ENCODE data around the gene CHMP3.

Gene CHMP3

GRCh38 chr2:86562922-86563649 is at the start of gene CHMP3:
Gene CHMP3, minus strand, starts transcription at chr2:86563443. Its CDS starts 95 bp downstream, at chr2:86563348.
- H4K20me1 ChIP-seq (ENCODE audit: insufficient read depth, low read length) = no peaks in the 10 kb centered on the region
- peak within 1 kb of the TSS; percentile 73 for H3K4me2 ChIP-seq (ENCODE audit: low read depth, low read length)
- no peaks in the 10 kb centered on the region for H3K36me3 ChIP-seq (replicated peaks; ENCODE audit: insufficient read depth, low read length)
- DNase-seq = peak; percentile 98
- peak within 1 kb of the TSS; percentile 95 for H2AFZ ChIP-seq (ENCODE audit: low read length)
- peaks cover 49% of the 10 kb centered on the region for H3K79me2 ChIP-seq (ENCODE audit: low read length)
- no peaks in the 10 kb centered on the region for H3K27me3 ChIP-seq (replicated peaks; ENCODE audit: insufficient read depth, low read length)
- TF ChIP-seq EZH2 (optimal IDR thresholded peaks at IDR 0.05; ENCODE audit: low read depth, low read length) = no peak
- TF ChIP-seq EZH2phosphoT487 (IDR thresholded peaks at IDR 0.05; ENCODE audit: low read length) = no peak
- TF ChIP-seq CTCF (IDR thresholded peaks at IDR 0.05; ENCODE audit: low read length) = no peak
- peaks cover 12% of the 10 kb centered on the region for H3K4me1 ChIP-seq (ENCODE audit: low read length)
- H3K9me3 ChIP-seq (replicated peaks; ENCODE audit: insufficient read depth, low read length) = no peaks in the 10 kb centered on the region
- H3F3A ChIP-seq (ENCODE audit: insufficient read depth, low read length) = 0 out of 2 replicates have a peak, but pooled peaks cover 5% of the 10 kb centered on the region
- H3K9me2 ChIP-seq (replicated peaks; ENCODE audit: insufficient read depth, low read length) = no peaks in the 10 kb centered on the region
- peak within 1 kb of the TSS; percentile 93 for H3K4me3 ChIP-seq (ENCODE audit: low read length)
- peak within 1 kb of the TSS; percentile 99 for H3K27ac ChIP-seq (ENCODE audit: low read length)
- H3K9ac ChIP-seq (ENCODE audit: low read length) = peak within 1 kb of the TSS; percentile 100

GRCh38 chr2:86610871-86611270 is 47.6 kb upstream of the CHMP3 start:
- Histone ChIP-seq H3K4me3 (ENCODE audit: low read length) (no peak overlapping the region), H3K9me2 (replicated peaks; ENCODE audit: insufficient read depth, low read length) (no peaks in the 10 kb centered on the region), H3K9me3 (replicated peaks; ENCODE audit: insufficient read depth, low read length) (no peaks in the 10 kb centered on the region), H3K9ac (ENCODE audit: low read length) (no peak overlapping the region), H3F3A (ENCODE audit: insufficient read depth, low read length) (no peaks in the 10 kb centered on the region), H3K79me2 (ENCODE audit: low read length) (peaks cover 44% of the 10 kb centered on the region), H3K27ac (ENCODE audit: low read length) (no peak overlapping the region), H3K4me1 (ENCODE audit: low read length) (peaks cover 4% of the 10 kb centered on the region; the same call in 1 of the 2 replicates), H4K20me1 (ENCODE audit: insufficient read depth, low read length) (no peaks in the 10 kb centered on the region), H3K27me3 (replicated peaks; ENCODE audit: insufficient read depth, low read length) (no peaks in the 10 kb centered on the region), H2AFZ (ENCODE audit: low read length) (no peak overlapping the region), H3K36me3 (replicated peaks; ENCODE audit: insufficient read depth, low read length) (peaks cover 30% of the 10 kb centered on the region), H3K4me2 (ENCODE audit: low read depth, low read length) (no peak overlapping the region)
- TF ChIP-seq CTCF (IDR thresholded peaks at IDR 0.05; ENCODE audit: low read length) = no peak
- no peak for TF ChIP-seq EZH2phosphoT487 (IDR thresholded peaks at IDR 0.05; ENCODE audit: low read length)
- no peak for TF ChIP-seq EZH2 (optimal IDR thresholded peaks at IDR 0.05; ENCODE audit: low read depth, low read length)
- no peak for DNase-seq

GRCh38 chr2:86608832-86609410 is 45.7 kb upstream of the CHMP3 start:
- DNase-seq = no peak
- Histone ChIP-seq H3K9ac (ENCODE audit: low read length) (no peak overlapping the region), H4K20me1 (ENCODE audit: insufficient read depth, low read length) (no peaks in the 10 kb centered on the region), H3F3A (ENCODE audit: insufficient read depth, low read length) (no peaks in the 10 kb centered on the region), H2AFZ (ENCODE audit: low read length) (no peak overlapping the region), H3K9me3 (replicated peaks; ENCODE audit: insufficient read depth, low read length) (no peaks in the 10 kb centered on the region), H3K79me2 (ENCODE audit: low read length) (peaks cover 27% of the 10 kb centered on the region), H3K36me3 (replicated peaks; ENCODE audit: insufficient read depth, low read length) (peaks cover 29% of the 10 kb centered on the region), H3K27me3 (replicated peaks; ENCODE audit: insufficient read depth, low read length) (no peaks in the 10 kb centered on the region), H3K4me2 (ENCODE audit: low read depth, low read length) (no peak overlapping the region), H3K4me3 (ENCODE audit: low read length) (no peak overlapping the region), H3K27ac (ENCODE audit: low read length) (no peak overlapping the region), H3K4me1 (ENCODE audit: low read length) (no peaks in the 10 kb centered on the region), H3K9me2 (replicated peaks; ENCODE audit: insufficient read depth, low read length) (no peaks in the 10 kb centered on the region)
- TF ChIP-seq CTCF (IDR thresholded peaks at IDR 0.05; ENCODE audit: low read length) = no peak
- no peak for TF ChIP-seq EZH2 (optimal IDR thresholded peaks at IDR 0.05; ENCODE audit: low read depth, low read length)
- no peak for TF ChIP-seq EZH2phosphoT487 (IDR thresholded peaks at IDR 0.05; ENCODE audit: low read length)

Data from MM.1S (cell line).